ENCODE data around the gene ALDH6A1. TPM values are rescaled to one million over a fixed set of nuclear protein-coding genes. Genes with fewer than 3 reads are reported as not detected.

The ALDH6A1 gene
- polyA plus RNA-seq, 10 donors: 7.0 to 15.6 (median 14.0) TPM

Other genes with a start within 250 kb of the ALDH6A1 start
- gene PTGR2, start 232.6 kb downstream of the ALDH6A1 start, polyA plus RNA-seq (ENCODE audit: insufficient read length in 10 of 10): 10 to 100 TPM in 3 of 10 donors, 1 to 10 TPM in 7; 4.9 to 13.0 (median 7.7) TPM
- 10 to 100 TPM; 26.1 to 38.3 (median 32.8) TPM for gene ZNF410, start 197.6 kb downstream of the ALDH6A1 start, polyA plus RNA-seq (ENCODE audit: insufficient read length in 10 of 10)
- gene FAM161B, start 134.4 kb downstream of the ALDH6A1 start, polyA plus RNA-seq (ENCODE audit: insufficient read length in 10 of 10): 10 to 100 TPM in 1 of 10 donors, 1 to 10 TPM in 9; 6.7 to 10.1 (median 8.4) TPM
- 10 to 100 TPM; 25.8 to 46.2 (median 42.6) TPM for gene COQ6, start 134.2 kb downstream of the ALDH6A1 start, polyA plus RNA-seq (ENCODE audit: insufficient read length in 10 of 10)
- 10 to 100 TPM; 11.1 to 18.1 (median 14.1) TPM for gene ENTPD5, start 65.2 kb downstream of the ALDH6A1 start, polyA plus RNA-seq (ENCODE audit: insufficient read length in 10 of 10)
- 10 to 100 TPM in 2 of 10 donors, 1 to 10 TPM in 8; 5.5 to 21.4 (median 8.4) TPM for gene BBOF1, start 65.1 kb downstream of the ALDH6A1 start, polyA plus RNA-seq (ENCODE audit: insufficient read length in 10 of 10)
- gene LIN52, start 503 bp upstream of the ALDH6A1 start, polyA plus RNA-seq (ENCODE audit: insufficient read length in 10 of 10): 10 to 100 TPM in 7 of 10 donors, 1 to 10 TPM in 3; 6.8 to 14.1 (median 10.7) TPM
- under 1 TPM in 1 of 10 donors, not detected in 9; 0.04 TPM for gene VSX2, start 155.0 kb upstream of the ALDH6A1 start, polyA plus RNA-seq (ENCODE audit: insufficient read length in 10 of 10)
- gene ABCD4, start 218.5 kb upstream of the ALDH6A1 start, polyA plus RNA-seq (ENCODE audit: insufficient read length in 10 of 10): 10 to 100 TPM; 37.2 to 81.8 (median 53.8) TPM

Measured in muscle of back (tissue), 10 donors.